ENCODE measurements around the gene PDLIM1.

PDLIM1 gene

DNA sequence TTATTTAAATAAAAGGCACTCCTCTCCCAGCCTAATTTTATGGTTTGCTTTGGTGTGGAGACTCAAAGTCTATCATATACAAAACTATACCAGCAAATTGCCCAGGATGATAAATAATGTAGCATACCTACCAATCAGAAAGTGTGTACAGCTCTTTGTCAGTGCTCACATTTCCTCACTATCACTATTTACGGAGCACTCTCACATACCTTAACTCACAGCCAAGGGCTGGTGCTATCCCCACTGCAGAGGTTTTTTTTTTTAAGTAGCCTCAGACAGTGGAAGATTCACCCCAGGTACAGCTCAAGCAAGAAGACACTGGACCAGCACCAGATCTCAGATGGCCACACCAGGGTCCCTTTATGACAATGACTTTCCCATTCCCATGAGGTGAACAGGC lies 2.5 kb downstream of the PDLIM1 start:
- FAIRE-seq, result no peak

DNA sequence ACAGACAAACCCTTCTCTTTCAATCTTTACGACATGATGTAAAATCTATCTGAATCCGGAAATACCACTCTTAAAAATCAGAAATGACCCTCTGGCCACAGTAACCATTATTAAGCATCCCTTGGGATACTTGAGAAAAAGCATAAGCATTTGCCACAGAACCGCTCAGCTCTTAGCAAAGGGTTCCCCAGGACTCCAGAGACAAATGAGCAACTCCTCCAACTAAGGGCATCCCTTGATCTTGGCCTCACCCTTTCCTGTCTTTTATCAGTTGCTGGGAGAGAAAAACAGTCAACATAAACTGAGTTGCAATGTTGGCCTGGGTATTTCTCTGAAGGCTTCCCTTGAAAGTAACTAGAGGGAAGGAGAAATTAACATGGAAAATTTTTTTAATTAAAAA lies 3.5 kb downstream of the PDLIM1 start:
- no peak for FAIRE-seq

DNA sequence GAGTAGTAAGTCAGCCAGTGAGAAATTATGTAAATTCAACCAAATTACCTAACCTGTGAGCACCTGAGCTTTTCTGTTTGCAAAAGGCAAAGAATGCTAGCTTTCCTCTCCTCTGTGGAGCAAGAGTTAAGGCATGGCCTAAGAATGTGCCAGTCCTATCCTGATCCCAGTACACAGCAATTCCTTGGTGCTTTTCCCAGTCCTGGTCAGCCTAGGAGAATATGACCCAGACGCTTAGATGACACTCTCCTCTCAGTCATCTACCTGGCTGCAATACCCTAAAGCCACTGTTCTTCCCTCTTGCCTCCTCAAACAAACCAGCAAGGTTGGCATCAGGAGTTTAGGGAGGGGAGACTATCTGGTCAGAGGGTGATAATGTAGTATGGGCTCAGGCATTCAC lies 4.1 kb downstream of the PDLIM1 start:
- no peak for FAIRE-seq

DNA sequence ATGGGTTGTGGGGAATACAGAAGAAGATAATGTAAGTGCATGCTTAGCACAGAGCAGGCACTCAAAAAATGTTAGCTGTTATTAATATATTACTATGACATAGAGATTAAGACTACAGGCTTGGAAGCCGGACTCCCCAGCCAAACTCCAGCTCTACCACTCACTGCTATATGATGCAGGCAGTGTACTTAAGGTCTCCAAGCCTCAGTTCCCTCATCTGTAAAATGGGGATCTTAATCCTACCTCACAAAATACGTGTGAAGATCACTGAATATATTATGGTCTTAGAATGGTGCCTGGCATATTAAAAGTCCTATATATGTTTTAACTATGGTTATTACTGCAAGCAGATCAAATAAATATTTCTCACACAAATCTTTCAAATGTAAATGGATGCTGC lies 5.2 kb downstream of the PDLIM1 start:
- FAIRE-seq, result no peak

DNA sequence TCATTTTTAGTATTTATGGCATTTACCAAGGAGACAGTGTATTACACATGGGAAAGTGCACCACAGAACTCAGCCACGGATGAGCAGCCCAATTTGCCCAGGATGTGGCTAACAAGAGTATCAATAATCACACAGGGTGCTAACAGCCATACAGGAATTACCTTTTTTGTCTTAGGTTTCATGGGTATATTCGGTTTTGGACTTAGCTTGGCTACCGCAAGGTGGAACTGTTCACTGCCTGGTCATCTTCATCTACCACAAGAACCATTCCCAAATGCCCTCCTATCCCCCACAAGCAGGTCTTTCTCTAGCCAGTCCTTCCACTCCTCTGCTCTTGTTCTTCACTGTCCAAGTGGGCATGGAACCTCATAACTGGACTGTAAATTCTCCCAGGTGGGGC lies 6.0 kb downstream of the PDLIM1 start:
- FAIRE-seq, result no peak

DNA sequence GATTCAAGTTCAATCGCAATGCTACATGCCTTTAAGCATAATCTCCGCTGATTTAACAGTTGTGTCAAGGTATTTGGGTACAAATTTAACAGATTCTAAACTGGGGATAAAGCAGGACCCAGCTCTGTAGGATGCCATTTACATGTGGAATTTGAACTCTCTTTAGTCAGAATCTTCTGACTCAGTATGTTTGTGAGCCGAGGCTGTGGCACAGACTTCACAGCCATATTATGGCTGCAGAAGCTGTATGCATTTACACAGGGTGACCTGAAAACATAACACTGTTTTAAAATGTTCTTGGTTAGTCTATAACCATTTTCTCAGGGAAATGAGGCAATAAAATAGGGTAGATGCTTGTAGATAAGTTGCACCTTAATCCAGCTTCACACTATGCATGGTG lies 8.7 kb downstream of the PDLIM1 start:
- FAIRE-seq, result no peak

DNA sequence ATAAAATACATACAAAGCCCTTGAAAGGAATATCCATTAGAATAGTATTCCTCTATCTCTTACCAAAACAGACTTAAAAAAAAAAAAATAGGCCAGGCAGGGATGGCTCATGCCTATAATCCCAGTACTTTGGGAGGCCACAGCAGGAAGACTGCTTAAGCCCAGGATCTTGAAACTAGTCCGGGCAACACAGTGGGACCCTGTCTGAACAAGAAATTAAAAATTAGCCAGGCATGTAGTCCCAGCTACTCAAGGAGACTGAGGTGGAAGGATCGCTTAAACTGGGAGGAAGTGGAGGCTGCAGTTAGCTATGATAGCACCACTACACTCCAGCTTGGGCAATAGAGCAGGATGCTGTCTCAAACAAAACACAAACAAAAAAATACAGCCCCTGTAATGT lies 9.6 kb downstream of the PDLIM1 start:
- no peak for FAIRE-seq

DNA sequence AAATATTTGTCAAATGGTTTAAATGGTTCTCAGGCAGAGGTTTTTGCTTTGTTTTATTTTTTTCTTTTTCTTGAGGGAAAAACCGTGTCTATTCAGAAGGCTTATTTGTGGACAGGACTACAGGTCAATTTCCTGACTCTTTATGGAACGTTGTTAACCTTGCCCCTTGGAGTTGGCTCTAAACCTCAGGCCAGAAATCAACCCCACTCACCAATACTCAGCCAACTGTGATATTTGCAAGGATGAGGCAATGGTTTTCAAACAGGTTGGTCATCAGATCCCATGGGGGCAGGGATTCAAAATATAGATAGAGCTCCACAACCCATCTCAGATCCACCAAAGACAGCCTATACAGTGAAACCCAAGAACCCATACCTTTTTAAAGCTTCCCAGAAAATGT lies 10.2 kb downstream of the PDLIM1 start:
- FAIRE-seq, result no peak

DNA sequence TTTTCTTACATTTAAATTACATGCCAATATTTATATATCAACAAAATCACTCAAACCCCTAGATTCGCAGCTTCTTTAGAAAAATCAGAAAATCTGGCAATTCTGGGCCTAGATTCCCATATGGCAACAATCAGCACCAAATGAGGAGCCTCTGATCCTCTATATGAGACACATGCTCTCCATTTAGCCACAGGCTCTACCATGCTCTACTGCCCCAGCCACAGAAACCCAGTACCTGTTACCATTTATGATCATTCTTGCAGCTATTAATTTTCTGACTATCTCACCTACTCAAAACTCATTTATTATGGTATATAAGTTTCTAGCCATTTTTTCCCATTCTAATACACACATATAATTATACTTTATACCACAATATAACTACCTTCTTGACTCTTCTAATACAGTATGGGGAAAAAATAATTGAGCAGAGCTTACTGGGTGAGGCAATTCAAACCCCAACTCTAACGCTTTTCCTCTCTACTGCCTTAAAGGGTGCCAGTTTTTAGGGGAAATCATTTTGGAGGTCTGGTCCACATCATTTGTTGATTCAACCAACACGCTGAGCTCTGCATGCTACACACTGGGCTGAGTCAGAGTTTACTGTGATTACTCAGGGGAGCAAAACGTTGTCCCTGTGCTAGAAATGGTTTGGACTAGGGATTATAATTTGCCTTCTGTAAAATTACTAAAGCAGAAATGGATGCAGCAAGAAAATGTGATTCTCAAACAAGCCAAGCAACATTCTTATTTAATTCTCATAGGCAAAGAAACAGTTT lies 11.6 kb downstream of the PDLIM1 start:
- FAIRE-seq, result no peak

DNA sequence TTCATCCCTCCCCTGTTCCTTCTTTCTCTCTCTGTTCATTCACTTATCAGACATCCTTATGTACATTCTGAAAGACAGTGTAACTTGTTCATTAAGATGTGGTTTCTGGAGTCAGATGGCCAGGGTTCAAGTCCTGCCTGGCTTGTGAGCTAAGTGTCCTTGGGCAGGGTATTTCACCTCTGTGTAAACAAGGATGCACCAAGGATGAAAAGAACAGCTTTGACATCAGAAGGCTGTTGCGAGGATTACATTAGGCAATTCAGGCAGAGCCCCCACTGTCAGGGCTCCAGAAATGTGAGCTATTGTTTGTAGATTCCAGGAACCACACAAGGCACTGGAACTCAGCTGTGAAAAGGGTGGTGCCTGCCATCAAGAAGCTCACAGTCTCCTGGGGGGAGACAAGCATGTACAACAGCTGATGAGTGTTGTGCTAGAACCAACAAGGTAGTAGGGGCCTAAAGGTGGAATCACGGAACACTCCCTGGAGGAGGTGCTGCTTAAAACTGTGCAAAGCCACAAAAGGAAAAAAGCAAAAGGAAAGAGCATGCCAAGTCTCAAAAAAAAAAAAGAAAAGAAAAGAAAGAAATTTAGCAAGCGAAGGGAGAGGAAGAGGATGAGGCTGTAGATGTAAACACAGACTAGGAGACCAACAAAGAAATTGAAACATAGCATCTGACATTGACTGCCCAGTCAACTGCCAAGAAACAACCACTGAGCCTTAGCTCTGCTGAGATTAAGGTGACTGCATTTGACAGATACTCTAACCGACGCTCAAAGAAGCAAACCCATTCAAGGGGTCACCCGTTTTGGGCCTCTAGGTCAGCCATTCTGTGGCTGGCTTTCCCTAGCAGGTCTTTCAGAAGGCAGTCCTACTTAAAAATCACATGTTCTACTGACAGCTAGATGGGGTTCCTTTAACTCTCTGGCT lies 12.5 kb downstream of the PDLIM1 start:
- no peak for FAIRE-seq

DNA sequence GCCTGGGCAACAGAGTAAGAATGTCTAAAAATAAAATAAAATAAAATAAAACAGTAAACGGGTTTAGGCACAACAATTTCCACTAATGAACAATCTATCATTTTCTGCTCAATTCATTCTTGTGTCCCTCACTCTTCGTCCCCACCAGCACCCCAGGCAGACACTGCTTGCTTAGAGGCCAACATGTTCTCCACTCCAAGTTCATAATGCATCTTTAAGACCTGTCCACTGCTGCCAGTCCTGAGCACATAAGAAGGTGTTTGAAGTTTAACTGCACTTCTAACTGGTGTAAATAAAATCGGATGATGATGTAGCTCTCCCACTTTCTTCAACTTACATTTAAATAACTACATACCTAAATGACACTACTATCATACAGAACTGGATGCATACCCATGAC lies 13.2 kb downstream of the PDLIM1 start:
- FAIRE-seq, result no peak

DNA sequence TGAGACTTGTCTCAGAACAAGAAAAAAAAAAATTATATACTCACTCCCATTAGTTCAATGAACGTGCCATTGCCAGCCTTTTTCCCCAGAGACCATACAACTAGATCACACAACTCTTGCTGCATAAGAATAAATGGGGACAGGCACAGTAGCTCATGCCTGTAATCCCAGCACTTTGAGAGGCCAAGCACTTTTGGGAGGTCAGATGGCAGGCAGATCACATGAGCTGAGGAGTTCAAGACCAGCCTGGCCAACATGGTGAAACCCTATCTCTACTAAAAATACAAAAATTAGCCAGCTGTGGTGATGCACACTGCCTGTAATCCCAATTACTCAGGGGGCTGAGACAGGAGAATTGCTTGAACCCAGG lies 13.6 kb downstream of the PDLIM1 start:
- no peak for FAIRE-seq

DNA sequence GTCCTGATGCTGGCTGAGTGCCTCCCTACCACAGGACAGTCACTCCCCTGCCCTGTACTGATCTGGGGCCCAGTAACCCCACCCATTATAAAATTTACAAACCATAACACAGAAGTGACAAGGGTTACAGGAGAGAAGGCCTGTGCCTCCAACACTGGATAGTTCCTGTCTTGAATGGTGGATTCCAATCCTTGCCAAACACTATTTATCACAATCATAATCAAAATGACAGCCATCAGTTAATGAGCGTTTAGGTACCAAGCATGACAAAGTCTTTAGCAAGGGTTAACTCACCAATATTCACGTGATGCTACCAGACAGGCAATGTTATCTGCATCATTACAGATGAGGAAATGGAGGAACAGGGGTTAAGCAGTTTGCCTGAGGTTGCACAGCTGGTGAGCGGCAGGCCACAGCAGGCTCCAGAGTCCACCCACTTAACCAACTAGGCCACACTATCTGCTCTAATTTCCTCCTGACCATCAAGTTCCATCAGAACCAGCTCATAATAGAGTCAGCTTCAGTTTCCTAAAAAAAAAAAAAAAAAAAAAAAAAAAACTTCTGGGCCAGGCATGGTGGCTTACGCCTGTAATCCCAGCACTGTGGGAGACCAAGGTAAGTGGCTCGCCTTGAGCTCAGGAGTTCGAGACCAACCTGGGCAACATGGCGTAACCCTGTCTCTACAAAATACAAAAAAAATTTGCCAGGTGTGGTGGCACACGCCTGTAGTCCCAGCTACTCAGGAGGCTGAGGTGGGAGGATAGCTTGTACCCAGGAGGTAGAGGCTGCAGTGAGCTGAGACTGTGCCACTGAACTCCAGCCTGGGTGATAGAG lies 14.2 kb downstream of the PDLIM1 start:
- no peak for FAIRE-seq

DNA sequence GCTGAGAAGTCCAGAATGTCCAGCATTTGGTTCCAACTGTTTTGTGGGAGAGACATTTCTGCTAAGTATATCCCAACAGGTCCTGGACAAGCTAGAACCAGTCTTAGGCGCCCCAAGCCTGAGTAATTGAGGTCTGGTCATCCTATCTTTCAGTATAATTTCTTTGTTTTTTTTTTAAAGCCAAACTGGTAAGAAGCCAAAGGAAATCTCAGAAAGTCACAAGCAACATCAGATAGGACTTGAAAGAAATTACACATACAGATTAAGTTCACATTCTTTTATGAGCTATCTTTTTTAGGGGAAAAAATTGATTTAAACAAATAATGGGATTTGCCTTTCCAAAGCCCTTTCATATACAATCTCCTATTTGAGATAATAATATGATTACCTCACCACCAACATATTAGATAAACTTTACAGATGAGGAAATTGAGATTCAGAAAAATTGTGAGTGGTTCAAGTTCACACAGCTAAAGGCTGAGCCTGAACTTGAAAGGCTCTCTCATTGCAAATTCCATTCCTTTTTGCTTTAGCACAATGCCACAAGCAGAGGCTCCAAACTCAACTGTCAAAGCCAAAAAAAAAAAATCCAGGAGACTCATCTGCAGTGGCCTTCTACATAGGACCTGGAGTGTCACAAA lies 15.0 kb downstream of the PDLIM1 start:
- no peak for FAIRE-seq

DNA sequence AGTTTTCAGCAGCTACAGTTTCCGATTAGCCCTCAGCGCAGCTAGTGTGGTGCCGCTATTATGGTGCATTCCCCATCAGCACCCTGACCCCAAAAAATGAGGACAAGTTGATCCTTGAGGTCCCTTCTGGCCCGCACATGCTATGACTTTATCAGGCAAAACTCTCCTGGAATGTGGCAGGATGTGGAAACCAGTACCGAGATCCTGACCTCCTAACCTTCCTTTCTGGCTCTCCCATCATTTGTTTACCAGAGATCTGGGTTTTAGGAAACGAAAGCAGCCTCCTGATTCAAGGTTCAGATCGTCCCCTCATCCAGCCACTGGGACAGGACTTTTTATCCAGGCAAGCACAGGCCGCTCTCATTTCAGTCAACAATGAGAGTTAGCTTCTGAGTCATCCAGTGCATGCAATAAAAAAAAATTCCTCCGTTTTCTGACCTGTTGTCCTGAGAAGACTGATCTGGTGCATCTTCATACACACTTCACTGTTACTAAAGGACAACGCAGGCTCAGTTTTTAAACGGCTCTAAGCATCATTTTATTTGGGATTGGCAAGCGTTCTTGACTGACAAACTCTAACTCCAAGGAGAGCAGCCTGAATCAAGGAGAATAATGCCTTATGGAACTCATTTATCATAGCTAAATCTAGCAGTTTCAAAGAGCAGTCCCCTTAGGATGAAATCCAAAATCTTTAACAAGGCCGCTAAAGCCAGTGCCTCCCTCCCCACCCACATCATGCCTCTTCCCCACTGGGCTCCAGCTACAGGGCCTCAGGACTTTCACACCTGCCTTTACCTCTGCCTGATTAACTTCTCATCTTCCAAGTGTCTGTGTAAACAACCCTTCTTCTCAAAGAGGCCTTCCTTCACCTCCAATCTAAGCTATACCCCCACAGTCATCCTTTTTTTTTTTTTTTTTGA lies 17.1 kb downstream of the PDLIM1 start:
- FAIRE-seq, result no peak

DNA sequence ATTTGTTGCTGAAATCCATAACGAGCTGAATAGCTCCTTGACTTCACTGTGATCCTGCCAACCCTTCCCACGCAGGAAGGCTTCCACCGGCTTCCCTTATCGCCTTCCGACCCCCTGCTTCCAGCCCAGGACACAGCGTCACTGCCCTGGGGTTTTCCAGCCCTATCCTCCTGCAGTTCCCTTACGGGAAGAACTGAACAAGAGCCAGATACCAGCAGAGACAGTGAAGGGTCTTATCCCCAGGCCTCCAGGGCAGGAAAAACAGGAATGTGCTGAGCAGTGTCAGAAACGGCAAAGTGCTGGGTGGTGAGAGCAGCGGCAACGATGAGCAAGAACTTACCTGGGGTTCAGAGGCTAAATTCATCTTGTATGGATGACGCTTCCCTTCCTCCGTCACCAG lies 22.4 kb downstream of the PDLIM1 start:
- no peak for FAIRE-seq

DNA sequence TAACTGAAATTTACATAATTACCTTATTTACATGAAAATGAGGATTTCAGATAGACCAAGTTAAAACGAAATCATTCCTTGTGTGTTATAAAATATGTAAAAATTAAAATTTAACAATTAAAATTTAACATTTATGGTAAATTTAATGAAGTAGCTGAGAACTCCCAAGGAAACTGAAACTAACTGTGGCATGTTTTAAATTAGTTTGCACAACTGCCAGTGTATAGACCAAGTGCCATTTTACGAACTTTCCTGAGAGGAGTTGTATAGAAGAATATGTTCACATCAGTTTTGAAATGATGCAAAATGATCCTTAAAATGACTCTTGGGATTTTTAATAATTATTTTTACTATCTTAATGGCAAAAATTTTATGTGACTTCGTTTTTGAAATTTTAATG lies 23.6 kb downstream of the PDLIM1 start:
- peak; percentile 47 for FAIRE-seq

DNA sequence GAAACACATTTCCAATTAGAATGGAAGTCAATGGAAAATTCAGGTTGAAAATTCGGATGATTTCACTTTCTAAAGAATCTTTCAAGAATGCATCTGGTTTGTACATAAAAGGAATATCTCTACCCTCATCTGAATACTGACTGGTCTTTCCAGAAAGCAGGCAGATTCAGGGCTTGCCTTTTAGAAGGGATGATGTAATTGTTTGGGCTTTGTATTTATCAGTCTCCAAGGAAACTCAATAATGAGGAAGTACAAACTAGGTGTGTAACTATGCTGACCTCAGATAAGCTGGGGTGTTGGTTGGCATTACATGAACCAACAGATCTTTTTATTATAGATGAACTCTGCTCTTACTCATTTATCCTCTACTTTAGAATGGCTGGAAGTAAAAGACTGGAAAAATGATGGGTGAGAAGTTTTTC lies 24.1 kb downstream of the PDLIM1 start:
- FAIRE-seq, result no peak

DNA sequence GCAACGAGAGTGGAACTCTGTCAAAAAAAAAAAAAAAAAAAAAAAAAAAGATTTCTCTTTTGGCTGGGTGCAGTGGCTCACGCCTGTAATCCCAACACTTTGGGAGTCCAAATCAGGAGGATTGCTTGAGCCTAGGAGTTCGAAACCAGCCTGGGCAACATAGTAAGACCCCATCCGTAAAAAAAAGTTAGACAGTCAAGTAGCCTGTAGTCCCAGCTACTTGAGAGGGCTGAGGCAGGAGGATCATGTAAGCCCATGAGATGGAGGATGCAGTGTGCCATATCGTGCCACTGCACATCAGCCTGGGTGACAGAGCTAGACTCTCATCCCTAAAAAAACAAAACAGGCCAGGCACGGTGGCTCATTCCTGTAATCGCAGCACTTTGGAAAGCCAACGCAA lies 25.2 kb downstream of the PDLIM1 start:
- FAIRE-seq, result no peak

DNA sequence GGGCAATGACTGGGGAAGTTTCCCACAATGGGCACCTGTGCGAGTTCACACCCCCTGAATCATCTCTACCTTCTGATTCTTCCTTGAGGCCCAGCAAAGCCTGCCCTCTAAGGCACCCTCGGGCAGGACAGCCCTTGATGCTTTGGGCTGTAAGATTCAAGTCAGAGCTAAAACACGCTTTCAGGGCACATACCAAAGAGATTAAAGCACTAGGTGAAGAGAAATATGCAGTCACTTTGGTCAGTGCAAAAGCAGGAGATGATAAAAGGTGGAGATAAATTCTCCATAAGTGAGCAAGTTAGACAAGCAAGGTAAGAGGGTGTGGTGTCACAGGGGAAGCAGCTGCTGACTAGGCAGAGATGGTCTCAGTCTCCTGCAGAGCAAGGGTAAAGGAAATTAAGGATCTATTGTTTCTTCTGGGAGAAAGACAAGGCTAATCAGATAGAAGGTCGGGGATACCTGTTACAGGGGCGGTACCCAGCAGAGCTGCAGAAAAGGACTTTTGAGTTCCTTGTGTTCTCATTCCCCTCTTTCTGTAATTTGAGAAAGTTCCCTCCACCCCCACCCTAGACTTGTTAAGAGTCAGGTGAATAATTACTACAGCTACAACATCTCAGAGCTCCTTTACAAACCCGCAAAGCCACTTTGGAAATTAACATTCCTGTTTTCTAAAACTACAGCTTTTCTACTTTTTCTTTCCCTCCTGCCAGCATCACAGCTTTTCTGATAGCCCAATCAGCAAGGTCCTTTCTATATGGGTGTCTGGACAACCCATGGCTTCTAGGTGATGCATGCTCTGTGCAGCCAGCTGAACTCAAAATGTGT lies 26.4 kb downstream of the PDLIM1 start:
- FAIRE-seq, result no peak

DNA sequence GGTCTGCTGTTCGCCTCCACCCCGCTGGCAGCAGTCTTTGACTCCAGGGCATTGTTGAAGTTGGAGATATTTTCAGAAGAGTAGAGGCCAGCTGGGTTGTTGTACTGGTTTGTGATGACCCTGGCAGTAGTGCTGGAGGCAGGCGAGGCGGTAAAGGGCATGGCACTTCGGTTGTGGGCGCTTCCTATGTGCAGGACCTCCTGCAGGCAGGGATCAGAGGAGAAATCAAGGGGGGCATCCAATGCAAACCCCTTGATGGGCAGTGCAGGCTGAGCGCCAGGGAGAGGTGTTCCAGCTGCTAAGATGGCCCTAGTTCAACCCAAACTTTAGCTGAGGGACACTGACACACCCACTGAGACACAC lies 27.0 kb downstream of the PDLIM1 start:
- FAIRE-seq, result no peak

Data from A204.1 (cell line).